Adrenal gland (tissue), 5 donors: Measurements from ENCODE around the gene CACNA1C.

ENCODE experiments used
- POLR2A ChIP-seq, 2 donors: fragments of 450-650 bp; IDR thresholded peaks; one replicate each; pipeline ENCODE4 v1.6.1; 2017; ENCODE audit warnings: antibody characterized with exemption in 2 of 2, mild to moderate bottlenecking in 2 of 2, moderate library complexity in 1 of 2
- TF ChIP-seq, protein P1 (sequence below), 6 experiments: fragments of 450-650 bp in 4 of 6; fragments of 200-600 bp in 2 of 6; sonication (generic) in 1 of 6; IDR thresholded peaks; 1 replicate in 5 of 6; 2 replicates in 1 of 6; pipeline versions ENCODE4 v1.5.1 to v1.8.0; 2016 to 2021; ENCODE audit warnings: antibody characterized with exemption in 6 of 6, mild to moderate bottlenecking in 2 of 6, moderate library complexity in 1 of 6
- donor health status: DM: no; HTN: no; CAD: no.

DNA sequence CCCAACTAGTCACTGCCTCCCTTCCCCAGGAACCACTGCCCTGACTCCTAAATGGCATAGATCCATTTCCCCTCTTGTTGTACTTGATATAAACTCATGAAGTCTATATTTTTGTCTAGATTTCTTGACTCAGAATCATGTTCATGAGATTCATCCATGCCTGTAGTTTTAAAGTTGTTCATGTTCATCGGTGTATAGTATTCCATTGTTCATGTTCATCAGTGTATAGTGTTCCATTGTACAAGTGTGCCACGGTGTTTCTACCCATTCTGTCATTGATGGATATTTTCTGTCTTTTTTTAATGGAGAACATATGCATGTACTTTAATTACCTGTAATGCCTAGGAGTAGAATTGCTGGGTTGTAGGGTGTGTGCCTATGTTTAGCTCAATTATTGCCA lies 261.7 kb downstream of the CACNA1C start:
- TF ChIP-seq, protein P1, sequence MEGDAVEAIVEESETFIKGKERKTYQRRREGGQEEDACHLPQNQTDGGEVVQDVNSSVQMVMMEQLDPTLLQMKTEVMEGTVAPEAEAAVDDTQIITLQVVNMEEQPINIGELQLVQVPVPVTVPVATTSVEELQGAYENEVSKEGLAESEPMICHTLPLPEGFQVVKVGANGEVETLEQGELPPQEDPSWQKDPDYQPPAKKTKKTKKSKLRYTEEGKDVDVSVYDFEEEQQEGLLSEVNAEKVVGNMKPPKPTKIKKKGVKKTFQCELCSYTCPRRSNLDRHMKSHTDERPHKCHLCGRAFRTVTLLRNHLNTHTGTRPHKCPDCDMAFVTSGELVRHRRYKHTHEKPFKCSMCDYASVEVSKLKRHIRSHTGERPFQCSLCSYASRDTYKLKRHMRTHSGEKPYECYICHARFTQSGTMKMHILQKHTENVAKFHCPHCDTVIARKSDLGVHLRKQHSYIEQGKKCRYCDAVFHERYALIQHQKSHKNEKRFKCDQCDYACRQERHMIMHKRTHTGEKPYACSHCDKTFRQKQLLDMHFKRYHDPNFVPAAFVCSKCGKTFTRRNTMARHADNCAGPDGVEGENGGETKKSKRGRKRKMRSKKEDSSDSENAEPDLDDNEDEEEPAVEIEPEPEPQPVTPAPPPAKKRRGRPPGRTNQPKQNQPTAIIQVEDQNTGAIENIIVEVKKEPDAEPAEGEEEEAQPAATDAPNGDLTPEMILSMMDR (IDR thresholded peaks at IDR 0.05) = no peak
- TF ChIP-seq POLR2A (IDR thresholded peaks at IDR 0.05) = no peak
